HepG2 (cell line): Measurements from ENCODE around the gene NEIL1.

ENCODE experiments used
- FOSL1 ChIP-seq: sonication (generic); formaldehyde crosslinking; IDR thresholded peaks from 2 replicates; pipeline ENCODE4 v1.9.0; 2021; ENCODE audit warnings: missing genetic modification reagents, borderline replicate concordance
- ZNF747 ChIP-seq: sonication (generic); formaldehyde crosslinking; IDR thresholded peaks from 2 replicates; pipeline ENCODE4 v1.8.1; 2023; ENCODE audit warnings: missing genetic modification reagents, mild to moderate bottlenecking, borderline replicate concordance
- TF ChIP-seq, protein P1 (sequence below): sonication (generic); formaldehyde crosslinking; IDR thresholded peaks from 2 replicates; pipeline ENCODE4 v1.4.0; 2020; ENCODE audit warnings: missing genetic modification reagents

- no peak for TF ChIP-seq FOSL1 (CRISPR knock-in tag)
- TF ChIP-seq, protein P1, sequence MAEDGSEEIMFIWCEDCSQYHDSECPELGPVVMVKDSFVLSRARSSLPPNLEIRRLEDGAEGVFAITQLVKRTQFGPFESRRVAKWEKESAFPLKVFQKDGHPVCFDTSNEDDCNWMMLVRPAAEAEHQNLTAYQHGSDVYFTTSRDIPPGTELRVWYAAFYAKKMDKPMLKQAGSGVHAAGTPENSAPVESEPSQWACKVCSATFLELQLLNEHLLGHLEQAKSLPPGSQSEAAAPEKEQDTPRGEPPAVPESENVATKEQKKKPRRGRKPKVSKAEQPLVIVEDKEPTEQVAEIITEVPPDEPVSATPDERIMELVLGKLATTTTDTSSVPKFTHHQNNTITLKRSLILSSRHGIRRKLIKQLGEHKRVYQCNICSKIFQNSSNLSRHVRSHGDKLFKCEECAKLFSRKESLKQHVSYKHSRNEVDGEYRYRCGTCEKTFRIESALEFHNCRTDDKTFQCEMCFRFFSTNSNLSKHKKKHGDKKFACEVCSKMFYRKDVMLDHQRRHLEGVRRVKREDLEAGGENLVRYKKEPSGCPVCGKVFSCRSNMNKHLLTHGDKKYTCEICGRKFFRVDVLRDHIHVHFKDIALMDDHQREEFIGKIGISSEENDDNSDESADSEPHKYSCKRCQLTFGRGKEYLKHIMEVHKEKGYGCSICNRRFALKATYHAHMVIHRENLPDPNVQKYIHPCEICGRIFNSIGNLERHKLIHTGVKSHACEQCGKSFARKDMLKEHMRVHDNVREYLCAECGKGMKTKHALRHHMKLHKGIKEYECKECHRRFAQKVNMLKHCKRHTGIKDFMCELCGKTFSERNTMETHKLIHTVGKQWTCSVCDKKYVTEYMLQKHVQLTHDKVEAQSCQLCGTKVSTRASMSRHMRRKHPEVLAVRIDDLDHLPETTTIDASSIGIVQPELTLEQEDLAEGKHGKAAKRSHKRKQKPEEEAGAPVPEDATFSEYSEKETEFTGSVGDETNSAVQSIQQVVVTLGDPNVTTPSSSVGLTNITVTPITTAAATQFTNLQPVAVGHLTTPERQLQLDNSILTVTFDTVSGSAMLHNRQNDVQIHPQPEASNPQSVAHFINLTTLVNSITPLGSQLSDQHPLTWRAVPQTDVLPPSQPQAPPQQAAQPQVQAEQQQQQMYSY (CRISPR knock-in tag): no peak
- no peak for TF ChIP-seq ZNF747 (CRISPR knock-in tag)
These were observed 17.3 kb upstream of the NEIL1 start for GRCh38 chr15:75329571-75329970.
